HPDE6-E6E7 (cell line): ENCODE results near the gene IL3RA.
"Not testable (repeated sequence)": the region's sequence is repeated elsewhere in the genome, so short reads cannot be mapped to it uniquely, and the experiment has no call there.

ENCODE experiments used
- DNase-seq: peaks from one replicate; pipeline ENCODE4 v3.0.0; 2011; ENCODE audit warnings: missing footprints; ENCODE audit errors: extremely low spot score

IL3RA gene

DNA sequence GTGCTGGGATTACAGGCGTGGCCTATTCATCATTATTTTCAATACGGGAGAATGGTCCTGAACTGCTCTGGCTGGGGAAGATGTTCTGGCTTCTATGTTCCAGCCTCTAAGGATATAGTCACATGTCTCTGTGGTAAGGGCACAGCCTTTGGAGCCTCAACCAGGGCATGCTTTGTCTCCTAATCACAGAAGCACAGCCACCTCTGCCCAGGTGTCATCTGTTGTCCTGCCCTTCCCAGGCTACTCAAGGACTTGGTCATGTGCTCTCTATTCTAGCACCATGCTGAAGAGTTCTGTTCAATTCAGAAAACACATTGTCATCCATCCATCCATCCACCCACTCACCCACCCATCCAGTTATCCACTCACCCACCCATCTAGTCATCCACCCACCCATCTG, 86.6 kb downstream of the IL3RA start:
- DNase-seq = no peak

DNA sequence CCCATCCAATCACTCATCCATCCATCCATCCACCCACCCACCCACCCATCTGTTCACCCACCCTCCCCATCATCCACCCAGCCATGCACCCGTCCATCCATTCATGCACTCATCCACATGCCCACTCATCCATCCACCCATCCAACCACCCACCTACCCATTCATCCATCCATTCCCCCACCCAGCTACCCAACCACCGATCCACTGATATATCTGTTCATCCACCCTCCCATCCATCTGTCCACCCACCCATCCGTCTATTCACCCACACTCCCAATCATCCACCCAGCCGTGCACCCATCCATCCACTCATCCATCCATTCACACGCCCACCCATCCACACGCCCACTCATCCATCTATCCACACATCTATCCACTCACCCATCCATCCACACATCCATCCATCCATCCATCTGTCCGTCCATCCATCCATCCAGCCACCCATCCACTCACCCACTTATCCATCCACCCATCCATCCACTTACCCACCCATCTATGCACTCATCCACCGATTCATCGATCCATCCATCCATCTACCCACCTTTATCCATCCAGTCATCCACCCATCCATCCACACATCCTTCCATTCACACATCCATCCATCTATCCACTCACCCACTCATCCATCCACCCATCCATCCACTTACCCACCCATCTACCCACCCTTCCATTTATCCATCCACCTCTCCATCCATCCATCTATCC, 87.7 kb downstream of the IL3RA start:
- no peak for DNase-seq

- no peak for DNase-seq
Observed at GRCh38 chrX:1425381-1425780, 88.8 kb downstream of the IL3RA start.

DNA sequence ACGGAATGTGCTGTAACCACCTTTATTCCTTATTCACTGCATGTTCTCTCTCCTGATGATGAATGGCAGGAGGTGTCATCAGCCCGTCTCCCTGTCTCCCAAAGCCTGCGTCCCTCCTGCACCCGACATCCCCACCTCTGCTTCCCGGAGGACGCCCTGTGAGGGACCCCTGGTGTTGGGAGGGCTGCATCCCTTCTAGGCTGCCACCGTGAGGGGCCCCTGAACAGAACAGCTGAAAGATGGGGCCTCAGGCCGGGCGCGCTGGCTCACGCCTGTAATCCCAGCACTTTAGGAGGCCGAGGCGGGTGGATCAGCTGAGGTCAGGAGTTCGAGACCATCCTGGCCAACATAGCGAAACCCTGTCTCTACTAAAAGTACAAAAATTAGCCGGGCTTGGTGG, 89.7 kb downstream of the IL3RA start:
- DNase-seq = not testable (repeated sequence)

- no peak for DNase-seq
Observed at GRCh38 chrX:1427756-1428155, 91.2 kb downstream of the IL3RA start.

DNA sequence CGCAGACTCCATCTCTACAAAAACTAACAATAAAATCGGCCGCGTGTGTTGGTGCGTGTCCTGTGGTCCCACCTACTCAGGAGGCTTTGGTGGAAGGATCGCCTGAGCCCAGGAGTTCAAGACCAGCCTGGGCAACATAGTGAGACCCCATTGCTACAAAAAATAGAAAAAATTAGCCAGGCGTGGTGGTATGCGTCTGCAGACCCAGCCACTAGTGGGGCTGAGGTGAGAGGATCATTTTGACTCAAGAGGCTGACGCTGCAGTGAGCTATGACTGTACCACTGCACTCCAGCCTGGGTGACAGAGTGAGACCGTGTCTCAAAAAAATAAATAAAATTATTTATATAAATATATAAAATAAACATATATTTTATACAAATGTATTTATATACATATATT, 93.9 kb downstream of the IL3RA start:
- no peak for DNase-seq
